Endodermal cell (in vitro differentiated cells): ENCODE results near the gene FAM151A. TPM values are rescaled to one million over a fixed set of nuclear protein-coding genes. Genes with fewer than 3 reads are reported as not detected.

Source experiments
- DNase-seq: peaks from one replicate; pipeline ENCODE4 v3.0.0-alpha.2; 2017
- H3K27ac ChIP-seq: 2 replicates; pipeline ENCODE4 v1.5.1; 2013; ENCODE audit warnings: mild to moderate bottlenecking, low read depth, low read length, moderate library complexity
- H3K27me3 ChIP-seq: 2 replicates; pipeline ENCODE4 v1.6.1; 2013; ENCODE audit warnings: mild to moderate bottlenecking, low read length, moderate library complexity; ENCODE audit not compliant: insufficient read depth, control insufficient read depth, poor library complexity, severe bottlenecking
- H3K36me3 ChIP-seq: 2 replicates; pipeline ENCODE4 v1.7.0; 2013; ENCODE audit warnings: mild to moderate bottlenecking, low read length, moderate library complexity; ENCODE audit not compliant: control insufficient read depth, insufficient read depth
- H3K4me1 ChIP-seq: one replicate; pipeline ENCODE4 v1.7.0; 2013; ENCODE audit warnings: low read length; ENCODE audit not compliant: control insufficient read depth, insufficient read depth
- H3K4me3 ChIP-seq: 2 replicates; pipeline ENCODE4 v1.5.1; 2013; ENCODE audit warnings: mild to moderate bottlenecking, low read length, moderate library complexity
- H3K9ac ChIP-seq: 2 replicates; pipeline ENCODE4 v1.6.1; 2013; ENCODE audit warnings: mild to moderate bottlenecking, low read length, moderate library complexity; ENCODE audit not compliant: poor library complexity, severe bottlenecking; ENCODE audit errors: extremely low read depth
- H3K9me3 ChIP-seq: 2 replicates; pipeline ENCODE4 v1.6.1; 2013; ENCODE audit warnings: mild to moderate bottlenecking, low read length, moderate library complexity; ENCODE audit not compliant: control insufficient read depth
- H3K27ac Mint-ChIP-seq: 2 replicates; pipeline ENCODE4 v1.8.0; 2020; ENCODE audit warnings: mixed read lengths
- H3K27me3 Mint-ChIP-seq: 2 replicates; pipeline ENCODE4 v1.8.0; 2021; ENCODE audit warnings: mild to moderate bottlenecking, mixed read lengths; ENCODE audit not compliant: insufficient read depth
- H3K36me3 Mint-ChIP-seq: 2 replicates; pipeline ENCODE4 v1.8.0; 2020; ENCODE audit warnings: low read depth, mixed read lengths
- H3K4me1 Mint-ChIP-seq: 2 replicates; pipeline ENCODE4 v1.8.0; 2020; ENCODE audit warnings: mixed read lengths
- H3K4me3 Mint-ChIP-seq: 2 replicates; pipeline ENCODE4 v1.8.0; 2020; ENCODE audit warnings: mild to moderate bottlenecking, moderate library complexity, mixed read lengths
- H3K9me3 Mint-ChIP-seq: 2 replicates; pipeline ENCODE4 v1.8.0; 2020; ENCODE audit warnings: mild to moderate bottlenecking, mixed read lengths
- WGBS, 2 experiments: methylation state at CpG; one replicate each; pipeline versions ENCODE4 v1.1.5 to v1.1.7; 2013; ENCODE audit warnings: missing lambda C conversion rate in 2 of 2, mixed read lengths in 1 of 2; ENCODE audit not compliant: insufficient coverage in 1 of 2, insufficient read length in 1 of 2; 5-methylcytosine and 5-hydroxymethylcytosine counted together
- total RNA-seq, 2 donors: library from RNA; stranded (reverse); fragmentation: NEBNext Ultra II Directional in 1 of 2; extraction: Animal tissue kit (Norgen Biotek cat#: 25700) in 1 of 2; gene quantifications; 2 replicates in 1 of 2; 3 replicates in 1 of 2; pipeline ENCODE4 v1.2.1, GENCODE V29; 2021
- TF ChIP-seq, protein P1 (sequence below): fragments of 200-600 bp; sonication (generic); conservative IDR thresholded peaks from 2 replicates; pipeline ENCODE4 v1.5.0; 2021; ENCODE audit warnings: antibody characterized with exemption, mild to moderate bottlenecking

Gene FAM151A
- total RNA-seq, 2 donors from 2014 or later = not detected

DNA sequence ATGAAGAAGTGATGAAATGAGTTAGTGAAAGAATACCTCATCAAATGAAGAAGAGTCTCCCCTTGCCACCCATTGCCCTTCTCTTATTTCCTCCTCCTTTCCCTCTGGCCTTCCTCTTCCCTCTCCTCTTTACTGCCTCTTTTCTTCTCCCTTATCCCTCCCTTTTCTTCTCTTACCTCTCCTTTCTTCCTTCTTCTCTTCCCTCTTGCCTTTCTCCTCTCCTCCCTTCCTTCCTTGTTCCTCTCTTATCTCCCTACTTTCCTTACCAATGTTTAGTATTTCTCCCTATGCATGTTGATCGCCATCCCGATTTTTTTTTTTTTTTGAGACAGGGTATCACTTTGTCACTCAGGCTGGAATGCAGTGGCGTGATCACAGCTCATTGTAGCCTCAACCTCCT, 27.1 kb upstream of the FAM151A start:
- peaks cover 19% of the 10 kb centered on the region for H3K27me3 Mint-ChIP-seq

DNA sequence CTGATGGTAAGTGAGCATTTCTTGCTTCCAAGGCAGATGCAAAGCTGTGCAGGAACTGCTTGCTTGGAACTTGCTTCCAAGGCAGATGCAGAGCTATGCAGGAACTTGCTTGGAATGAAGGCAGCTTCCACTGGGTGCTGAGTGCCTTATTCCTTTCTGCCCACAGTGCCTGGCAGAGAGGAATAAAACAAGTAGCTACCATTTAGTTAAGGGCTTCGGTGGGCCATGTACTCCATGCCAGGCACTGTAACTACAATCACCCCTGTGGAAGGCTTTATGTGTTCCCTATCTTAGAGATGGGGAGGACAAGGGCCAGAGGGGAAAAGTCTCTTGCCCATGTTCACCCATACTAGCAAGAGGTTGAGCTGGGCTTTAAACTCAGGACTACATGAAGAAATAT, 26.6 kb upstream of the FAM151A start:
- no peaks in the 10 kb centered on the region for H3K9me3 ChIP-seq
- H3K4me3 Mint-ChIP-seq = no peak overlapping the region
- H3K27me3 ChIP-seq = no peaks in the 10 kb centered on the region
- WGBS, 2 experiments = 95 to 100% methylated on average over 1 of the region's 1 CpG
- H3K27ac Mint-ChIP-seq = no peak overlapping the region
- peaks cover 19% of the 10 kb centered on the region for H3K27me3 Mint-ChIP-seq
- peaks cover 13% of the 10 kb centered on the region for H3K4me1 Mint-ChIP-seq
- no peak for DNase-seq
- no peaks in the 10 kb centered on the region for H3K36me3 ChIP-seq
- no peaks in the 10 kb centered on the region for H3K36me3 Mint-ChIP-seq
- no peaks in the 10 kb centered on the region for H3K4me1 ChIP-seq
- TF ChIP-seq, protein P1, sequence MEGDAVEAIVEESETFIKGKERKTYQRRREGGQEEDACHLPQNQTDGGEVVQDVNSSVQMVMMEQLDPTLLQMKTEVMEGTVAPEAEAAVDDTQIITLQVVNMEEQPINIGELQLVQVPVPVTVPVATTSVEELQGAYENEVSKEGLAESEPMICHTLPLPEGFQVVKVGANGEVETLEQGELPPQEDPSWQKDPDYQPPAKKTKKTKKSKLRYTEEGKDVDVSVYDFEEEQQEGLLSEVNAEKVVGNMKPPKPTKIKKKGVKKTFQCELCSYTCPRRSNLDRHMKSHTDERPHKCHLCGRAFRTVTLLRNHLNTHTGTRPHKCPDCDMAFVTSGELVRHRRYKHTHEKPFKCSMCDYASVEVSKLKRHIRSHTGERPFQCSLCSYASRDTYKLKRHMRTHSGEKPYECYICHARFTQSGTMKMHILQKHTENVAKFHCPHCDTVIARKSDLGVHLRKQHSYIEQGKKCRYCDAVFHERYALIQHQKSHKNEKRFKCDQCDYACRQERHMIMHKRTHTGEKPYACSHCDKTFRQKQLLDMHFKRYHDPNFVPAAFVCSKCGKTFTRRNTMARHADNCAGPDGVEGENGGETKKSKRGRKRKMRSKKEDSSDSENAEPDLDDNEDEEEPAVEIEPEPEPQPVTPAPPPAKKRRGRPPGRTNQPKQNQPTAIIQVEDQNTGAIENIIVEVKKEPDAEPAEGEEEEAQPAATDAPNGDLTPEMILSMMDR = no peak
- H3K9ac ChIP-seq = no peak overlapping the region
- H3K4me3 ChIP-seq = no peak overlapping the region
- peaks cover 2% of the 10 kb centered on the region for H3K9me3 Mint-ChIP-seq
- H3K27ac ChIP-seq = no peak overlapping the region

More for the DNA sequence above, 27.1 kb upstream of the FAM151A start:
- H3K9ac ChIP-seq = no peak overlapping the region
- Mint-ChIP-seq H3K4me3 (no peak overlapping the region), H3K36me3 (no peaks in the 10 kb centered on the region), H3K9me3 (peaks cover 1% of the 10 kb centered on the region), H3K27ac (no peak overlapping the region), H3K4me1 (peaks cover 13% of the 10 kb centered on the region)
- no peaks in the 10 kb centered on the region for H3K36me3 ChIP-seq
- TF ChIP-seq, protein P1 = no peak
- no peaks in the 10 kb centered on the region for H3K27me3 ChIP-seq
- H3K4me1 ChIP-seq = no peaks in the 10 kb centered on the region
- no peak overlapping the region for H3K27ac ChIP-seq
- 86 to 88% methylated on average over 1 to 3 of the region's 3 CpGs for WGBS, 2 experiments
- no peaks in the 10 kb centered on the region for H3K9me3 ChIP-seq
- no peak overlapping the region for H3K4me3 ChIP-seq
- DNase-seq = no peak

- 74 to 92% methylated on average over 4 to 5 of the region's 5 CpGs for WGBS, 2 experiments
- Mint-ChIP-seq H3K4me3 (no peak overlapping the region), H3K36me3 (no peaks in the 10 kb centered on the region), H3K27me3 (peaks cover 19% of the 10 kb centered on the region), H3K9me3 (peaks cover 6% of the 10 kb centered on the region), H3K4me1 (peaks cover 13% of the 10 kb centered on the region), H3K27ac (no peak overlapping the region)
- Histone ChIP-seq H3K9ac (no peak overlapping the region), H3K4me3 (no peak overlapping the region), H3K36me3 (no peaks in the 10 kb centered on the region), H3K9me3 (no peaks in the 10 kb centered on the region), H3K27ac (no peak overlapping the region), H3K27me3 (no peaks in the 10 kb centered on the region), H3K4me1 (no peaks in the 10 kb centered on the region)
- no peak for DNase-seq
- TF ChIP-seq, protein P1 = no peak
These were observed 26.0 kb upstream of the FAM151A start for GRCh38 chr1:54649130-54649898.
